Pancreas (tissue), 10 donors: ENCODE measurements around the gene SLC2A6. TPM values are rescaled to one million over a fixed set of nuclear protein-coding genes. Genes with fewer than 3 reads are reported as not detected.

Experiments used
- ATAC-seq, 4 donors: fragments of 200-7000 bp; cut with Tn5 transposase; one replicate each; pipeline versions ENCODE4 v1.8.0 to v1.9.1; 2020; ENCODE audit warnings: mild to moderate bottlenecking in 4 of 4, moderate library complexity in 4 of 4
- DNase-seq, 6 donors: peaks; one replicate each; pipeline ENCODE4 v3.0.0-alpha.2; 2020
- FAIRE-seq: peaks from 2 replicates; lab custom pipeline; 2012; peaks lifted over from hg19 to GRCh38; lab: Jason Lieb, UNC
- H3K27ac ChIP-seq, 4 donors: fragments of 200-600 bp; sonication (generic); 1 replicate in 3 of 4; 2 replicates in 1 of 4; pipeline versions ENCODE4 v1.5.0 to v1.8.0; 2020
- H3K27me3 ChIP-seq, 4 donors: fragments of 200-600 bp; one replicate each; pipeline ENCODE4 v1.8.0; 2021
- H3K36me3 ChIP-seq, 3 donors: fragments of 200-600 bp; sonication (generic) in 1 of 3; one replicate each; pipeline versions ENCODE4 v1.5.0 to v1.8.0; 2020 to 2021
- H3K4me1 ChIP-seq, 3 donors: fragments of 200-600 bp; one replicate each; pipeline ENCODE4 v1.8.0; 2021
- H3K4me3 ChIP-seq, 4 donors: fragments of 200-600 bp; sonication (generic) in 2 of 4; one replicate each; pipeline versions ENCODE4 v1.5.0 to v1.8.0; 2020 to 2021
- H3K9me3 ChIP-seq, 4 donors: fragments of 200-600 bp; one replicate each; pipeline ENCODE4 v1.8.0; 2021
- CTCF ChIP-seq, 4 donors: fragments of 200-600 bp; sonication (generic) in 3 of 4; IDR thresholded peaks; one replicate each; pipeline versions ENCODE4 v1.5.0 to v1.8.0; 2021; ENCODE audit warnings: antibody characterized with exemption in 4 of 4
- WGBS, 2 donors: extraction: QIAGEN DNeasy Blood & Tissue Kit; methylation state at CpG; one replicate each; pipeline ENCODE4 v1.1.7; 2013; 5-methylcytosine and 5-hydroxymethylcytosine counted together
- intact Hi-C, 3 donors: fragments of 100-400 bp; cut with DNase I; formaldehyde crosslinking; loops; one replicate each; pipeline versions ENCODE4 v1.11.1 to v1.14.2; 2022
- polyA plus RNA-seq, 2 donors: library from polyadenylated mRNA; stranded (reverse); fragments of 200-250 nt; gene quantifications; one replicate each; pipeline ENCODE4 v1.2.3, GENCODE V29; 2013
- total RNA-seq, 6 donors: library from RNA; stranded (reverse); fragmentation: NEBNext Ultra II Directional in 4 of 6; extraction: Animal tissue kit (Norgen Biotek cat#: 25700) in 4 of 6; gene quantifications; one replicate each; pipeline versions ENCODE4 v1.2.1 to v1.2.4, GENCODE V29; 2021 to 2023
- donor health status: healthy with polysubstance abuse.
- donor health status: DM: no; HTN: no; CAD: no; lungs with moderate emphysema.
- donor health status: DM: no; HTN: no; CAD: no.
- donor health status: control.
- donor health status: control.
- donor health status: Bipolar disorder and iron deficiency.
- donor health status: DM: yes; HTN: yes; CAD: no.
- donor health status: DM: no; HTN: no; CAD: no.
- donor health status: DM: no; HTN: no; CAD: no.
- donor health status: DM: yes; HTN: yes; CAD: no.

The SLC2A6 gene
- total and polyA plus RNA-seq, 8 donors: 1.1 to 6.7 (median 3.9) TPM

- H3K36me3 ChIP-seq: no peaks in the 10 kb centered on the region
- H3K27me3 ChIP-seq: no peaks in the 10 kb centered on the region
- no peak overlapping the region for H3K27ac ChIP-seq
- ATAC-seq (peak in 2 of 4 donors; percentile 45 to 46), DNase-seq (peak in 2 of 6 donors; percentile 15 to 51), FAIRE-seq (no peak)
- WGBS, 2 donors: 81 to 82% methylated on average over 26 to 28 of the region's 28 CpGs
- TF ChIP-seq CTCF (IDR thresholded peaks at IDR 0.05): no peak
- H3K9me3 ChIP-seq: no peaks in the 10 kb centered on the region
- H3K4me3 ChIP-seq: no peak overlapping the region
- intact Hi-C loops: no loop called here
- H3K4me1 ChIP-seq: peaks cover 4 to 11% (median 8%) of the 10 kb centered on the region in 3 donors
Measured at GRCh38 chr9:133513214-133514100, 34.6 kb upstream of the SLC2A6 start.

GRCh38 chr9:133512253-133513213 lies 33.6 kb upstream of the SLC2A6 start:
- Histone ChIP-seq H3K4me1 (peaks cover 4 to 11% (median 8%) of the 10 kb centered on the region in 3 donors), H3K36me3 (no peaks in the 10 kb centered on the region), H3K9me3 (no peaks in the 10 kb centered on the region), H3K4me3 (no peak overlapping the region), H3K27ac (no peak overlapping the region), H3K27me3 (no peaks in the 10 kb centered on the region)
- 84 to 89% methylated on average over 19 of the region's 19 CpGs for WGBS, 2 donors
- no peak for TF ChIP-seq CTCF (IDR thresholded peaks at IDR 0.05)
- no peak for FAIRE-seq
- peak in 2 of 6 donors; percentile 19 to 60 for DNase-seq
- ATAC-seq: peak in 1 of 4 donors; percentile 31
- intact Hi-C loops: no loop called here

- FAIRE-seq (no peak), DNase-seq (no peak), ATAC-seq (no peak)
- Histone ChIP-seq H3K4me1 (peaks cover 4 to 11% (median 8%) of the 10 kb centered on the region in 3 donors), H3K9me3 (no peaks in the 10 kb centered on the region), H3K27me3 (no peaks in the 10 kb centered on the region), H3K4me3 (no peak overlapping the region), H3K27ac (no peak overlapping the region), H3K36me3 (no peaks in the 10 kb centered on the region)
- WGBS, 2 donors: 81 to 84% methylated on average over 10 of the region's 10 CpGs
- intact Hi-C loops: no loop called here
- TF ChIP-seq CTCF (IDR thresholded peaks at IDR 0.05): no peak
Measured at GRCh38 chr9:133511607-133512006, 32.7 kb upstream of the SLC2A6 start.

GRCh38 chr9:133510926-133511505 lies 32.1 kb upstream of the SLC2A6 start:
- FAIRE-seq: no peak
- DNase-seq: peak in 2 of 6 donors; percentile 30 to 55
- Histone ChIP-seq H3K4me3 (no peak overlapping the region), H3K27me3 (no peaks in the 10 kb centered on the region), H3K36me3 (no peaks in the 10 kb centered on the region), H3K9me3 (no peaks in the 10 kb centered on the region), H3K4me1 (peaks cover 4 to 11% (median 8%) of the 10 kb centered on the region in 3 donors), H3K27ac (no peak overlapping the region)
- TF ChIP-seq CTCF (IDR thresholded peaks at IDR 0.05): no peak
- 90 to 91% methylated on average over 27 of the region's 27 CpGs for whole genome bisulfite sequencing, 2 donors
- ATAC-seq: no peak
- intact Hi-C loops: no loop called here
